Caco-2 (cell line): Measurements from ENCODE around the gene ZNF382. TPM values are rescaled to one million over a fixed set of nuclear protein-coding genes. Genes with fewer than 3 reads are reported as not detected.
"Not testable (repeated sequence)": the region's sequence is repeated elsewhere in the genome, so short reads cannot be mapped to it uniquely, and the experiment has no call there.

Source experiments
- BruUV-seq: library from RNA; stranded (reverse); fragments of 400-500 nt; replicated peaks from 2 replicates; lab custom pipeline; 2021; lab: Mats Ljungman, UMichigan
- CTCF ChIA-PET: fragments of 300-600 bp; sonication (Branson Sonifier 250); formaldehyde crosslinking; loops from one replicate; lab custom pipeline; 2022; ENCODE audit warnings: antibody characterized with exemption; lab: Charles Lee
- POLR2A ChIA-PET: fragments of 300-600 bp; sonication (Branson Sonifier 250); formaldehyde crosslinking; loops from one replicate; lab custom pipeline; 2022; ENCODE audit warnings: antibody characterized with exemption; lab: Charles Lee
- DNase-seq, 2 experiments: peaks; one replicate each; pipeline versions ENCODE4 v3.0.0 to v3.0.0-alpha.2; 2020 to 2022
- H3K27me3 ChIP-seq: replicated peaks from 2 replicates; pipeline ENCODE4 v1.6.0; 2011; ENCODE audit warnings: low read length; ENCODE audit not compliant: control insufficient read depth, insufficient read depth
- H3K36me3 ChIP-seq: 2 replicates; pipeline ENCODE4 v1.5.1; 2011; ENCODE audit warnings: low read length; ENCODE audit not compliant: control insufficient read depth, insufficient read depth
- H3K4me1 ChIP-seq: fragments of 250-450 bp; sonication (Bioruptor Pico); 2 replicates; pipeline ENCODE4 v1.5.1; 2020; ENCODE audit warnings: mild to moderate bottlenecking
- H3K4me3 ChIP-seq: 2 replicates; pipeline ENCODE4 v1.5.1; 2011; ENCODE audit warnings: low read depth, mild to moderate bottlenecking, control low read depth, low read length
- H3K9me3 ChIP-seq: fragments of 250-450 bp; sonication (Bioruptor Pico); 2 replicates; pipeline ENCODE4 v1.5.1; 2020; ENCODE audit warnings: mild to moderate bottlenecking, moderate library complexity
- H3K27ac Mint-ChIP-seq: one replicate; pipeline ENCODE4 v1.8.0; 2022; ENCODE audit warnings: mixed read lengths; ENCODE audit not compliant: unreplicated experiment
- H3K27me3 Mint-ChIP-seq: one replicate; pipeline ENCODE4 v1.8.0; 2022; ENCODE audit warnings: mixed read lengths; ENCODE audit not compliant: insufficient read depth, unreplicated experiment
- H3K36me3 Mint-ChIP-seq: one replicate; pipeline ENCODE4 v1.8.0; 2022; ENCODE audit warnings: mild to moderate bottlenecking, mixed read lengths; ENCODE audit not compliant: insufficient read depth, unreplicated experiment
- H3K4me1 Mint-ChIP-seq: one replicate; pipeline ENCODE4 v1.8.0; 2022; ENCODE audit warnings: low read depth, mixed read lengths; ENCODE audit not compliant: unreplicated experiment
- H3K4me3 Mint-ChIP-seq: one replicate; pipeline ENCODE4 v1.8.0; 2022; ENCODE audit warnings: mild to moderate bottlenecking, moderate library complexity, mixed read lengths; ENCODE audit not compliant: unreplicated experiment
- H3K9me3 Mint-ChIP-seq: one replicate; pipeline ENCODE4 v1.8.0; 2022; ENCODE audit warnings: mixed read lengths; ENCODE audit not compliant: unreplicated experiment
- intact Hi-C: fragments of 100-400 bp; cut with micrococcal nuclease; formaldehyde crosslinking; loops from one replicate; pipeline ENCODE4 v1.10.0; 2022; ENCODE audit not compliant: unreplicated experiment
- total RNA-seq: library from RNA; stranded (reverse); gene quantifications from 2 replicates; pipeline ENCODE4 v1.2.3, GENCODE V29; 2022
- TF ChIP-seq, protein P1 (sequence below), 2 experiments: fragments of 200-600 bp in 1 of 2; IDR thresholded peaks; 1 replicate in 1 of 2; 2 replicates in 1 of 2; pipeline versions ENCODE4 v1.5.1 to v1.8.0; 2011 to 2022; ENCODE audit warnings: antibody characterized with exemption in 1 of 2, control low read depth in 1 of 2, inconsistent platforms in 1 of 2, low read depth in 1 of 2, low read length in 1 of 2, mild to moderate bottlenecking in 1 of 2, moderate library complexity in 1 of 2; ENCODE audit not compliant: insufficient read depth in 1 of 2, severe bottlenecking in 1 of 2, unreplicated experiment in 1 of 2

The ZNF382 gene
- total RNA-seq, 1 experiment from 2014 or later: 0.50 TPM

DNA sequence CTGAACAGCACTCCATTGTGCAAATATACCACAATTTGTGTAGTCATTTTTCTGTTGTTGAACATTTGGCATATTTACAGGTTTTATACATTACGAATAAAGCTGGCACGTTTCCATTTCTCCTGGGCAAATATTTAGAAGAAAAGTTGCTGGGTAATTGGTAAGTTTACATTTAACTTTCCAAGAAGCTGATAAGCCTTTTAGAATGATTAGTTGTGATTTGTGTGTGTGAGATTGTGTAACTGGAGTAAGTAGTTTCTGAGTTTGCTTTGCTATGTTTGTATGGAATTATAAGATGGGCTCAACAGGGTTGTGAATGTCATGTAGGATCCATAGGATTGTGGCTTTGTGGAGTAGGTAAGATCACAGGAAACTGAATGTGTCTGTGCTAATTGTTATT, 30.4 kb upstream of the ZNF382 start:
- TF ChIP-seq, protein P1, sequence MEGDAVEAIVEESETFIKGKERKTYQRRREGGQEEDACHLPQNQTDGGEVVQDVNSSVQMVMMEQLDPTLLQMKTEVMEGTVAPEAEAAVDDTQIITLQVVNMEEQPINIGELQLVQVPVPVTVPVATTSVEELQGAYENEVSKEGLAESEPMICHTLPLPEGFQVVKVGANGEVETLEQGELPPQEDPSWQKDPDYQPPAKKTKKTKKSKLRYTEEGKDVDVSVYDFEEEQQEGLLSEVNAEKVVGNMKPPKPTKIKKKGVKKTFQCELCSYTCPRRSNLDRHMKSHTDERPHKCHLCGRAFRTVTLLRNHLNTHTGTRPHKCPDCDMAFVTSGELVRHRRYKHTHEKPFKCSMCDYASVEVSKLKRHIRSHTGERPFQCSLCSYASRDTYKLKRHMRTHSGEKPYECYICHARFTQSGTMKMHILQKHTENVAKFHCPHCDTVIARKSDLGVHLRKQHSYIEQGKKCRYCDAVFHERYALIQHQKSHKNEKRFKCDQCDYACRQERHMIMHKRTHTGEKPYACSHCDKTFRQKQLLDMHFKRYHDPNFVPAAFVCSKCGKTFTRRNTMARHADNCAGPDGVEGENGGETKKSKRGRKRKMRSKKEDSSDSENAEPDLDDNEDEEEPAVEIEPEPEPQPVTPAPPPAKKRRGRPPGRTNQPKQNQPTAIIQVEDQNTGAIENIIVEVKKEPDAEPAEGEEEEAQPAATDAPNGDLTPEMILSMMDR (IDR thresholded peaks at IDR 0.05; ENCODE audit: insufficient read depth in 1 of 2, low read depth in 1 of 2, low read length in 1 of 2, severe bottlenecking in 1 of 2, unreplicated experiment in 1 of 2): no peak
- POLR2A ChIA-PET: no interaction called here
- no peaks in the 10 kb centered on the region for H3K27me3 Mint-ChIP-seq
- H3K4me3 ChIP-seq: peak overlapping the region; percentile 3; the same call in 1 of the 2 replicates
- CTCF ChIA-PET: no interaction called here
- no peaks in the 10 kb centered on the region for H3K27me3 ChIP-seq
- BruUV-seq: no TSS peak
- DNase-seq: no peak
- H3K27ac Mint-ChIP-seq: peak overlapping the region; percentile 93
- peaks cover 14% of the 10 kb centered on the region for H3K9me3 ChIP-seq
- peak overlapping the region; percentile 87 for H3K4me3 Mint-ChIP-seq
- H3K4me1 ChIP-seq: 0 out of 2 replicates have a peak, but pooled peaks cover 6% of the 10 kb centered on the region
- intact Hi-C loops: loop anchor here (5.0 to 10.0 kb wide), 2 partner anchors 200 to 362 kb away; partner anchors contain the start of genes ZNF565 and ZNF850
- H3K36me3 ChIP-seq: peaks cover 5% of the 10 kb centered on the region
- peaks cover 78% of the 10 kb centered on the region for H3K36me3 Mint-ChIP-seq
- peaks cover 25% of the 10 kb centered on the region for H3K4me1 Mint-ChIP-seq
- H3K9me3 Mint-ChIP-seq: peaks cover 10% of the 10 kb centered on the region

GRCh38 chr19:36577271-36577996, 27.7 kb upstream of the ZNF382 start:
- ChIA-PET CTCF (no interaction called here), POLR2A (no interaction called here)
- H3K4me3 Mint-ChIP-seq: no peak overlapping the region
- Histone ChIP-seq H3K27me3 (no peaks in the 10 kb centered on the region), H3K36me3 (peaks cover 2% of the 10 kb centered on the region), H3K4me3 (no peak overlapping the region), H3K4me1 (no peaks in the 10 kb centered on the region), H3K9me3 (peaks cover 21% of the 10 kb centered on the region)
- BruUV-seq: no TSS peak
- TF ChIP-seq, protein P1 (IDR thresholded peaks at IDR 0.05; ENCODE audit: insufficient read depth in 1 of 2, low read depth in 1 of 2, low read length in 1 of 2, severe bottlenecking in 1 of 2, unreplicated experiment in 1 of 2): no peak
- peaks cover 70% of the 10 kb centered on the region for H3K36me3 Mint-ChIP-seq
- DNase-seq: no peak
- peaks cover 14% of the 10 kb centered on the region for H3K4me1 Mint-ChIP-seq
- peaks cover 16% of the 10 kb centered on the region for H3K9me3 Mint-ChIP-seq
- no peak overlapping the region for H3K27ac Mint-ChIP-seq
- intact Hi-C loops: loop anchor here (10.0 kb wide), 1 partner anchor 197 kb away; the partner anchor contains the start of gene ZNF850
- H3K27me3 Mint-ChIP-seq: no peaks in the 10 kb centered on the region

DNA sequence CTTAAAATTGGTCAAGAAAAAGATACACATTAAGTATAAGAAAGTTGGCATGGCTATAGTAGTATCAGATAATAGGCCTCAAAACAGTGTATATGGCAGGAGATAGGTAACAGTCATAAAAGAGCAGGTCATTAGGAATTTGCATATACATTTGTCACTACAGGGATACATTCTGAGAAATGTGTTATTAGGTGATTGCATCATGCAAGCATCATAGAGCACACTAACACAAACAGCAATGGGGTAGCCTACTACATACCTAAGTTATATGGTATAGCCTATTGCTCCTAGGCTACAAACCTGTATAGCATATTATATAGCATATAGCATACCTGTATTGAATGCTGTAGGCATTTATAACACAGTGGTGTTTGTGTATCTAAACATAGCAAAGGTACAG, 25.9 kb upstream of the ZNF382 start:
- intact Hi-C loops: loop anchor here (10.0 kb wide), 1 partner anchor 196 kb away; the partner anchor contains the start of gene ZNF850
- H3K4me3 ChIP-seq: no peak overlapping the region
- Mint-ChIP-seq H3K4me3 (no peak overlapping the region), H3K27me3 (no peaks in the 10 kb centered on the region), H3K27ac (no peak overlapping the region), H3K9me3 (peaks cover 27% of the 10 kb centered on the region), H3K4me1 (peaks cover 8% of the 10 kb centered on the region), H3K36me3 (peaks cover 54% of the 10 kb centered on the region)
- TF ChIP-seq, protein P1 (IDR thresholded peaks at IDR 0.05; ENCODE audit: insufficient read depth in 1 of 2, low read depth in 1 of 2, low read length in 1 of 2, severe bottlenecking in 1 of 2, unreplicated experiment in 1 of 2): no peak
- DNase-seq: no peak
- peaks cover 2% of the 10 kb centered on the region for H3K36me3 ChIP-seq
- H3K9me3 ChIP-seq: peaks cover 24% of the 10 kb centered on the region
- ChIA-PET CTCF (no interaction called here), POLR2A (no interaction called here)
- H3K4me1 ChIP-seq: no peaks in the 10 kb centered on the region
- no peaks in the 10 kb centered on the region for H3K27me3 ChIP-seq
- BruUV-seq: no TSS peak

- H3K4me3 ChIP-seq, H3K4me1 Mint-ChIP-seq, DNase-seq, H3K27me3 Mint-ChIP-seq, intact Hi-C loops, CTCF ChIA-PET, H3K27ac Mint-ChIP-seq, H3K4me1 ChIP-seq, BruUV-seq, H3K36me3 ChIP-seq, H3K27me3 ChIP-seq, H3K4me3 Mint-ChIP-seq, POLR2A ChIA-PET, H3K36me3 Mint-ChIP-seq: not testable (repeated sequence)
- peaks cover 16% of the 10 kb centered on the region for H3K9me3 ChIP-seq
- H3K9me3 Mint-ChIP-seq: peaks cover 26% of the 10 kb centered on the region
Measured at GRCh38 chr19:36602681-36603080, 2.4 kb upstream of the ZNF382 start.
